Measurements from ENCODE around the gene MAML3. TPM values are rescaled to one million over a fixed set of nuclear protein-coding genes. Genes with fewer than 3 reads are reported as not detected.

The MAML3 gene
- total RNA-seq, result 10 to 100 TPM; 14.2 to 23.8 (median 17.0) TPM
- polyA plus RNA-seq, result 10 to 100 TPM; 11.1 to 11.5 TPM
- long read RNA-seq, donor 1, partial matches to known transcripts, result 2 of 38 reads
- long read RNA-seq, donor 1, other reads (novel, unspliced or antisense), result 36 of 38 reads
- long read RNA-seq, donor 2, result 0 reads
- long read RNA-seq, donor 3, full-length matches to known transcripts, result 2 of 20 reads
- long read RNA-seq, donor 3, partial matches to known transcripts, result 3 of 20 reads
- long read RNA-seq, donor 3, other reads (novel, unspliced or antisense), result 15 of 20 reads

DNA sequence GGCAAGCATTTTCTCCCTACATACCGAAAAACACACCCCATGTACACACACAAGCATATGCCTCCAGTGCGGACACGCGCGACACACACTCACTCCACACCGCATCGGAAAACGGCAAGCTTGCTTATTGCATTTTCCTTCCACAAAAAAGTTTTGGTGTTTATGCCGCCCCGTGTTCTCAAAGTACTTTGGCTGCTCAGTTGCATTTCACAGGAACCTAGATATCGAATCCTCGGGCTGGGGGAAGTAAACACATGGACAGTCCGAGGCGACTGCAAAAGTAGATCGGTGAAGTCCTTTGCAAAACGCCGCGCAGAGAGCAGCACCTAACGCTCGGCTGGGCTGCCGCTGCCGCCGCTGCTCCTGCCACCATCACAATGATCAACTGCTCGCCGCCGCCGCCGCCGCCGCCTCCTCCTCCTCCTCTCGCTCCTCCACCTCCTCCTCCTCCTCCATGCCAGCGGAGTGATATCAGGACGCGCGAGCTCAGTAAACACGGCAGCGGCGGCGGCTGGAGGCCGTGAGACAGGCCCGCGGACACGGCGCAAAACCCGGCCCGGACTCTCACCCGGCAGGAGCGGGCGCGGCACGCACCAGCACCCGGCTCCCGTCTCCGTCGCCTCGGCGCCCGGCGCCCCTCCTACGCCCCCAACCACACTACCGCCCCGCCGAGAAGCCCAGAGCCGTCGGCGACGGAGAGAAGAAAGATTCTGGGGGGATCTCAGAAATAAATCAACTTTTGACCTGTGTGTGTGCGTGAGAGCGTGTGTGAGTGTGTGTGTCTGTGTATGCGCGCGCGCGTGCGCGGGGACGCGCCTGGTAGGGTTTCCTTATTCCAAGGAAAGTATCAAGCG is at the start of gene MAML3:
Gene MAML3, minus strand, starts transcription at position 467 of the 854 bp plus-strand sequence. CDS start 857 bp downstream, outside the sequence.
- H3K4me3 ChIP-seq, result peak within 1 kb of the TSS; percentile 50
- intact Hi-C loops (cut with DNase I), result loop anchor here (2.0 to 10.0 kb wide), 14 partner anchors 83 to 499 kb away; no protein-coding TSS in a partner anchor
- no peaks in the 10 kb centered on the region for H3K27me3 ChIP-seq
- H3K36me3 ChIP-seq, result no peaks in the 10 kb centered on the region
- WGBS, 3 donors, result 0 to 1% (median 0%) methylated on average over 56 to 79 of the region's 79 CpGs
- H3K4me1 ChIP-seq (ENCODE audit: insufficient read depth), result peaks cover 10% of the 10 kb centered on the region
- TF ChIP-seq, protein P1, sequence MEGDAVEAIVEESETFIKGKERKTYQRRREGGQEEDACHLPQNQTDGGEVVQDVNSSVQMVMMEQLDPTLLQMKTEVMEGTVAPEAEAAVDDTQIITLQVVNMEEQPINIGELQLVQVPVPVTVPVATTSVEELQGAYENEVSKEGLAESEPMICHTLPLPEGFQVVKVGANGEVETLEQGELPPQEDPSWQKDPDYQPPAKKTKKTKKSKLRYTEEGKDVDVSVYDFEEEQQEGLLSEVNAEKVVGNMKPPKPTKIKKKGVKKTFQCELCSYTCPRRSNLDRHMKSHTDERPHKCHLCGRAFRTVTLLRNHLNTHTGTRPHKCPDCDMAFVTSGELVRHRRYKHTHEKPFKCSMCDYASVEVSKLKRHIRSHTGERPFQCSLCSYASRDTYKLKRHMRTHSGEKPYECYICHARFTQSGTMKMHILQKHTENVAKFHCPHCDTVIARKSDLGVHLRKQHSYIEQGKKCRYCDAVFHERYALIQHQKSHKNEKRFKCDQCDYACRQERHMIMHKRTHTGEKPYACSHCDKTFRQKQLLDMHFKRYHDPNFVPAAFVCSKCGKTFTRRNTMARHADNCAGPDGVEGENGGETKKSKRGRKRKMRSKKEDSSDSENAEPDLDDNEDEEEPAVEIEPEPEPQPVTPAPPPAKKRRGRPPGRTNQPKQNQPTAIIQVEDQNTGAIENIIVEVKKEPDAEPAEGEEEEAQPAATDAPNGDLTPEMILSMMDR (IDR thresholded peaks at IDR 0.05), result peak in 2 of 3 donors; percentile 11 to 51
- TF ChIP-seq EP300 (IDR thresholded peaks at IDR 0.05), result no peak
- peak; percentile 78 for TF ChIP-seq POLR2A (IDR thresholded peaks at IDR 0.05)
- H3K9me3 ChIP-seq, result no peaks in the 10 kb centered on the region
- peak within 1 kb of the TSS; percentile 96 to 99 for H3K27ac ChIP-seq
- peak; percentile 94 to 96 (median 96) for DNase-seq

DNA sequence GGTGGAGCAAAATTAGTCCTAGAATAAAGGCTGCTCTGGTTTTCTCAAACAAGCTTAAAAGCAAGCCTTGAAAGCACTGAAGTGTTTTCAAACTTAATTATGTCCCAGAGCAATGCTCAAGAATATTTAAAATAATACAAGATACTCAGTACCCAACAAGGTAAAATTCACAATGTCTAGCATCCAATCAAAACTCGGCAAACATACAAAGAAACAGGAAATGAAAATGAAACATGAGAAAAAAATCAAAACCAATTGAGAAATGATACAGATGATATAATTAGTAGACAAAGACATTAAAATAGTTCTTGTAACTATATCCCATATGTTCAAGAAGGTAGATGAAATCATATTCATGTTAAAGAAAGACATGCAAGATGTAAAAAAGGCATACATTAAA is 45.0 kb upstream of the MAML3 start:
- WGBS, 3 donors, result 84 to 91% (median 86%) methylated on average over 1 of the region's 1 CpG

DNA sequence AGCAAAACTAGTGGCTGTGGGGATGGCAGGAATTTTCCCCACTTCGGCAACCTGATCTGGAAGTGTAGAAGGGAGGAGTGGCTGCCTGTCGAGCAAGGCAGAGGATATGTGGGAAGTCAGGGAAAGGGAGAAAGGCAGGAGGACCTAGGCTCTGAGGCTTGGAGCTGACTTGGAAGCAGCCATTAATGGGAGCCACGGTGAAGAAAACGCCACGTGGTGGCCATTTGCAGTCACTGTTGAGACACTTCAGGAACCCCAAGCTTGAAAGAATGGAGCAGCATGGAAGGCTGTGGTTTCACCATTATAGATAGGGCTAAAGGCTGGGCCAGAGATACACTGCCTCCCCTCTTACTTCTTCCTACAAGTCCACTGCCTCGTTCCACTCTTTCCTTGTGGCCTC is 41.8 kb upstream of the MAML3 start:
- intact Hi-C loops (cut with DNase I), result no loop called here
- H3K27ac ChIP-seq, result no peak overlapping the region
- 81 to 87% (median 86%) methylated on average over 6 of the region's 6 CpGs for WGBS, 3 donors
- no peaks in the 10 kb centered on the region for H3K4me1 ChIP-seq (ENCODE audit: insufficient read depth)
- DNase-seq, result no peak
- H3K9me3 ChIP-seq, result no peaks in the 10 kb centered on the region
- no peak overlapping the region for H3K4me3 ChIP-seq
- TF ChIP-seq, protein P1 (IDR thresholded peaks at IDR 0.05), result no peak
- TF ChIP-seq POLR2A (IDR thresholded peaks at IDR 0.05) (no peak), EP300 (IDR thresholded peaks at IDR 0.05) (no peak)
- no peaks in the 10 kb centered on the region for H3K27me3 ChIP-seq
- no peaks in the 10 kb centered on the region for H3K36me3 ChIP-seq

More for the DNA sequence above, 45.0 kb upstream of the MAML3 start:
- Histone ChIP-seq H3K36me3 (no peaks in the 10 kb centered on the region), H3K27ac (no peak overlapping the region), H3K9me3 (no peaks in the 10 kb centered on the region), H3K4me3 (no peak overlapping the region), H3K27me3 (no peaks in the 10 kb centered on the region), H3K4me1 (ENCODE audit: insufficient read depth) (no peaks in the 10 kb centered on the region)
- no peak for DNase-seq
- intact Hi-C loops (cut with DNase I), result no loop called here
- TF ChIP-seq POLR2A (IDR thresholded peaks at IDR 0.05) (no peak), EP300 (IDR thresholded peaks at IDR 0.05) (no peak)
- TF ChIP-seq, protein P1 (IDR thresholded peaks at IDR 0.05), result no peak

DNA sequence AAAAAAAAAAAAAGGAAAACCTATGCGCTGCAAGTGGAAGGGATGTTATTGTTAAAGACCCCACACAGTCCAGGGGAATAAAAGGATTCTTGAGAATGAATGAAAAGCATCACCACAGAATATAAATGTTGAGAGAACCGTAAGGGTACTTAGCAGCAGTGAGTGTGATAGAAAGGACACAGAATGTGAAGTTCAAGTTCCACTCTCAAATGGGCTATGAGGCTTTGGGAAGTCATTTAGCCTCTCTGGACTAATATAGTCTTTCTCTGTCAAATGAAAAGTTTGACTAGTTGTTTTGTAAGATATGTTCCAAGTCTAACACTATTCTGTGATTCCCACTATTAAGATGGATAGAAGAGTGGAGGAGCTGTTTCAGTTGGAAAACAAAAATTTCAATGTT is 35.8 kb upstream of the MAML3 start:
- Histone ChIP-seq H3K27ac (peak overlapping the region in 1 of 2 donors; percentile 20), H3K4me1 (ENCODE audit: insufficient read depth) (peaks cover 7% of the 10 kb centered on the region), H3K4me3 (no peak overlapping the region), H3K9me3 (no peaks in the 10 kb centered on the region), H3K36me3 (no peaks in the 10 kb centered on the region), H3K27me3 (no peaks in the 10 kb centered on the region)
- intact Hi-C loops (cut with DNase I), result no loop called here
- DNase-seq, result no peak
- WGBS, 3 donors, result 64 to 83% (median 72%) methylated on average over 2 of the region's 2 CpGs
- TF ChIP-seq, protein P1 (IDR thresholded peaks at IDR 0.05), result no peak
- TF ChIP-seq POLR2A (IDR thresholded peaks at IDR 0.05) (no peak), EP300 (IDR thresholded peaks at IDR 0.05) (no peak)
